Measurements from ENCODE around the gene FOXP1.

DNA sequence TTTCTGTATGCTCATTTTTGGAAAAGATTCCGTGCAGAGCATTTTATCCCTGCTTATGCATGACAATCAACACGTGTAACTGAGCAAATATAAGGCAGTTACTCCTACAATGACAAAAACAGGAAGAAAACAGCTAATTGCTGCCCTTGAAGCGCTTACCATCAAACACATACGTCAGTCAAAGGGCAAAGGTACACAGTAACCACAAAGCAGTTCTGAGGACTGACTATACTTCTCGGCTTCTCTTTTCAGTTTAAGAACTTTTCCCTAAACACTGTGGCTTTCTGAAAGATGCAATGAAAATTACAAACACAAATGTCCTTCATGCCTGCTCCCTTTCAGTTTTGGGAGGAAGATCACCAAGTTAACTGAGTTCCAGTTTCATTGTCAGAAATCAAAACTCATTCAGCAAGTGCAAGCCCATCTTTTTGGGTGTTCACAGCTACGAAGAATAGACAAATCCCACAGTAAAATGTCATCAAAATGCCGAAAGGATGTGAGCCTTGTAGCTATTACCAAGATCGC lies 602.8 kb downstream of the FOXP1 start:
- TF ChIP-seq CTCF (IDR thresholded peaks at IDR 0.05) (no peak), POLR2A (IDR thresholded peaks at IDR 0.05) (no peak)

Measured in adrenal gland (tissue), 5 donors.